ENCODE results near the gene EZH2.

DNA sequence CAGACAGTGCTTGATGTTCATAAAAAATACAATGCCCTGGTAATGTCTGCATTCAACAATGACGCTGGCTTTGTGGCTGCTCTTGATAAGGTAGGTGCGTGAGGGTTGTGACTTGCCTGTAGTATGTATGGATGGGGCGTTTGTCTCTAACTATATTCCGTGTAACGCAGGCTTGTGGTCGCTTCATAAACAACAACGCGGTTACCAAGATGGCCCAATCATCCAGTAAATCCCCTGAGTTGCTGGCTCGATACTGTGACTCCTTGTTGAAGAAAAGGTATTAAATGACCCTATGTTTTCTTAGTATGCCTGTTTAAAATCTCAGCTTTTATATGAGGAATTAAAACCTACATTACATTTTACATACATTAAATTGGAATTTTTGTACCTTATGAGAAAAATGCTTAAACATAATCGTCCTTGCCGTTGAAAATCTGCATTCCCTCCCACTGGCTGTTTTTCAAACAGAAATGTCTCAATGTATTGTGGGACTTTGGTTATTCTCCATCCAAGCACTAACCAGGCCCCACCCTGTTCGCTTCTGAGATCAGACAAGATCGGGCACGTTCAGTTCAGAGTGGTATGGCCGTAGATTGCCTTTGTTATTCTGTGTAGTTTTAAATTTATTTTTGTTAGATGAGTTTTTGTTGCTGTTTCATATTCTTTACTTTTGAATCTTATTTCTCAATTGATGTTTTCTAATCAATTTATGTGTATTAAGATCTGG, 100.1 kb downstream of the EZH2 start:
- TF ChIP-seq, protein P1, sequence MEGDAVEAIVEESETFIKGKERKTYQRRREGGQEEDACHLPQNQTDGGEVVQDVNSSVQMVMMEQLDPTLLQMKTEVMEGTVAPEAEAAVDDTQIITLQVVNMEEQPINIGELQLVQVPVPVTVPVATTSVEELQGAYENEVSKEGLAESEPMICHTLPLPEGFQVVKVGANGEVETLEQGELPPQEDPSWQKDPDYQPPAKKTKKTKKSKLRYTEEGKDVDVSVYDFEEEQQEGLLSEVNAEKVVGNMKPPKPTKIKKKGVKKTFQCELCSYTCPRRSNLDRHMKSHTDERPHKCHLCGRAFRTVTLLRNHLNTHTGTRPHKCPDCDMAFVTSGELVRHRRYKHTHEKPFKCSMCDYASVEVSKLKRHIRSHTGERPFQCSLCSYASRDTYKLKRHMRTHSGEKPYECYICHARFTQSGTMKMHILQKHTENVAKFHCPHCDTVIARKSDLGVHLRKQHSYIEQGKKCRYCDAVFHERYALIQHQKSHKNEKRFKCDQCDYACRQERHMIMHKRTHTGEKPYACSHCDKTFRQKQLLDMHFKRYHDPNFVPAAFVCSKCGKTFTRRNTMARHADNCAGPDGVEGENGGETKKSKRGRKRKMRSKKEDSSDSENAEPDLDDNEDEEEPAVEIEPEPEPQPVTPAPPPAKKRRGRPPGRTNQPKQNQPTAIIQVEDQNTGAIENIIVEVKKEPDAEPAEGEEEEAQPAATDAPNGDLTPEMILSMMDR (IDR thresholded peaks at IDR 0.05; ENCODE audit: poor library complexity) = no peak
- TF ChIP-seq EZH2 (IDR thresholded peaks at IDR 0.05; ENCODE audit: borderline replicate concordance) = no peak

Data from hepatocyte (in vitro differentiated cells).